ENCODE results near the gene MORN1. TPM values are rescaled to one million over a fixed set of nuclear protein-coding genes. Genes with fewer than 3 reads are reported as not detected.

The MORN1 gene
- polyA plus RNA-seq, 3 donors: 3.1 to 5.3 (median 3.2) TPM

DNA sequence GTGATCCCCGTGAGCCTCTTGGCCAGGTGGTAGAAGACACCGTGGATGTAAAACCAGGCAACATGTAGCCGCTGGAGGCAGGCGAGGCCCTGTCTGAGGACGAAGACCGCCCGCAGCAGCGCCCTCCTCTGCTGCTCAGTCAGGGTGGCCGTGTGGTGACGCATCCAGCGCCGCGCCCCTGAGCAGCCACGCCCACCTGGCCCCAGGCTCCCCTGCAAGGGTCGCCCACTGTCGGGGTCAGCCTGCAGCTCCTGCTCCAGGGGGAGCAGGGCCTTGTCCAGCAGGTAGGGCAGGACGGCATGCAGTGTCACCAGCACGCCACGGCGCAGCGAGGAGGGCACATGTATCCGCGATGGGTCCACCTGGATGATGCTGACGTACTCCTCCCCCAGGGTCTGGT, 17.1 kb upstream of the MORN1 start:
- H3K27ac ChIP-seq (ENCODE audit: low read depth, low read length): no peak overlapping the region
- 93 to 95% (median 94%) methylated on average over 23 to 24 of the region's 24 CpGs for WGBS, 3 donors

DNA sequence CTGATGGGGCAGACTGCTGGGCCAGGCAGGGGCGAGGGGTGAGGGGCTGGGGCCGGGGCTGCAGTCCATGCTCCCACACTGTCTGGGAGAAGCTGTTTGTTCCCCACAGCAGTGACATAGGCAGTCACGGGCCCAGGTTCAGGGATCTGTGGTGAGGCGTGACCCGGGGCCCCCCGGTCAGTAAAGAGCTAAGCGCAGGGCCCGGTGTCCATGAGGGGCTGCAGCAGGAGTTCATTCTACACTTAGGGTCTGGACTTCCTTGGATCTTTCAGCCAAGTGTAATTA, 16.6 kb upstream of the MORN1 start:
- no peak overlapping the region for H3K27ac ChIP-seq (ENCODE audit: low read depth, low read length)
- WGBS, 3 donors: 96 to 97% (median 97%) methylated on average over 8 of the region's 8 CpGs

DNA sequence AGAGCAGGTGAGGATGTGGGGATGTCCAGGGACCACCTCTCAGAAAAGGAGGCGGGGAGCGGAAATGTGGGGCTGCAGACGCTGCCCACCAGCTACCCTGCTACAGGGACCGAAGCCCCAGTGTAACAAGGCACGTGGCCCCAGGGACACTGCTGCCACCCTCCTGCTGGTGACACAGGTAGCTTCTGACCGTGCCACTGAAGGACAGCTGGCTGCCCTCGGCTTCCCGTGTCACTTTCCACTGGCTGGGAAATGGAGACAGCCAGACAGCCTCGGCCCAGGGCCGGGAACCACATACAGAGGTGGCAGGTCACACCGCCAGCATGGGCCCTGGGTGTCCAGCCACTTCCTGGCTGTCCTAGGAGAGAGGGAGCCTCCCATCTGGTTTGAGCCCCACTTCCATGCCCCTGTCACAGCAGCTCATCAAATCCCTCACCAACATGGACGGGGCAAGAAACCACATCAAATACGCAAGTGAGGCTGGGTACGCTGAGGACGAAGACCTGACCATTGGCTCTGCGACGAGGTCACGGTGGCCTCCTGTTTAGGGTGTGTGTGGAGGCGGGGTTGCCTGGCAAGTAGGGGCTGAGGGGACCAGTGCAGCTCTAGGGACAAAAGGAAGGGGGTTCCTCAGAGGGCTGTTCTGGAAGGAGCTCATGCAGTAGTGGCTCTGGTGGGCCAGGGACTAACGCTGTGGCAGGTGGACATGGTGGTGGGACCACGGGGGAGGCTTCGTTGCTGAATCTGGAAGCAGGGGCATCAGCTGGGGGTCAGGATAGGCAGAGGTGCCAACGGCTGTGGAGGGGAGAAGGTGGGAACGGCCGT, 16.0 kb upstream of the MORN1 start:
- no peak overlapping the region for H3K27ac ChIP-seq (ENCODE audit: low read depth, low read length)
- whole genome bisulfite sequencing, 3 donors: 82 to 86% (median 84%) methylated on average over 25 of the region's 25 CpGs

DNA sequence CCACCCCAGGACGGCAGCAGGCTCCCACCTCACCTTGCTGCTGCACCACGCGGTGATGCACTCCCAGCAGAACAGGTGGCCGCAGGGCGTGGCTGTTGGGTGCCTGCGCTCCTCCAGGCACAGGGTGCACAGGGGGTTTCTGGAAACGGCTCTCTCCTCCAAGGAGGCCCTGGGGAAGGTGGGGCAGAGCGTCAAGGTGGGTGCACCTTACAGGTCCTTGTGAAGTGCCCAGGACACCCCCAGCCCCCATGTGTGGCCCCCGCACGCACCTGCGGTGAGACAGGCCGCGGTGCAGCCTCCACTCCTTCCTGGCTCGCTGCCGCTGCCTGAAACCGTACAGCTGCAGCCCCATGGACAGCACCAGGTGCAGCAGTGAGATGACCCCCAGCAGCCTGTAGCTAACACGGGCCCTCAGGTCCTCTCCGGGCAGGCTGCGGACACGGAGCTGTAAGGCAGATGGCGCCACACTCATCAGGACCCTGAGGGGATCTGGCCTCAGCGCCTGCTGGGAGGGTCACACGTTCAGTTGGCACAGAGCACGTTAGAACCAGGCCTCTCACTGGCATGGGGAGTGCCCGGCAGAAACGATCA, 15.2 kb upstream of the MORN1 start:
- H3K27ac ChIP-seq (ENCODE audit: low read depth, low read length): no peak overlapping the region
- 82 to 88% (median 82%) methylated on average over 24 to 26 of the region's 26 CpGs for WGBS, 3 donors

DNA sequence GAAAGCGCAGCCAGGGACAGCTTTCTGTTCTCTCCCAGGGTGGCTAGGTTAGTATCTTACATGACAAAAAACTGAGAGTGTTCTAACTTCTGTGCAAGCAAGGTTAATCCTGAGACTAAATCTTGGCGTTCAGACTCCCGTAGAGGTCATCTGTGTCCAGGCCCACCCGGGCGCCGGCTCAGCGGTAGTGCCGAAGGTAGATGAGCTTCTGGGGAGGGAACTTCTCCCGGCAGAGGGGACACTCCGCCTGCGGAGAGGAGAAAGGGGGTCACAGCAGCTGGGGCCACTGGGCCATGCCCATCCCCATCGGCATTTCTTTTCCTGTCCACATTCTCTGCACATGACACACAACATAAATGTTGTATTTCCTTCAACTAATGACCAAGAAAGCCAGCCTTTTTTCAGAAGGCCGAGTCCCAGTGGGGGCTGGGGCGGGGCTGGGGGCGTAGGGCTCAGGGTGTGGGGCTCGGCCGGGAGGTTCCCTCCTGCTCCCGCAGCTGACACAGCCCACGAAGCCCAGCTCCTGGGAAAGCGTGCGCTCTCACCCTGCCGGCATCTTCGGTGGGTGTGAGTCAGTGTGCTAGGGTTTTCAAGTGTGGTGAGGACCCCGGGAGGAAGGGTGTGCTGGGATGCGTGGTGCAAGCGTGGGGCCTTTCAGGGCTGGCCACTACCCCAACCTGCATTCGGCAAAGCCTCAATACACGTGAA, 14.4 kb upstream of the MORN1 start:
- no peak overlapping the region for H3K27ac ChIP-seq (ENCODE audit: low read depth, low read length)
- WGBS, 3 donors: 76 to 83% (median 80%) methylated on average over 28 of the region's 28 CpGs

DNA sequence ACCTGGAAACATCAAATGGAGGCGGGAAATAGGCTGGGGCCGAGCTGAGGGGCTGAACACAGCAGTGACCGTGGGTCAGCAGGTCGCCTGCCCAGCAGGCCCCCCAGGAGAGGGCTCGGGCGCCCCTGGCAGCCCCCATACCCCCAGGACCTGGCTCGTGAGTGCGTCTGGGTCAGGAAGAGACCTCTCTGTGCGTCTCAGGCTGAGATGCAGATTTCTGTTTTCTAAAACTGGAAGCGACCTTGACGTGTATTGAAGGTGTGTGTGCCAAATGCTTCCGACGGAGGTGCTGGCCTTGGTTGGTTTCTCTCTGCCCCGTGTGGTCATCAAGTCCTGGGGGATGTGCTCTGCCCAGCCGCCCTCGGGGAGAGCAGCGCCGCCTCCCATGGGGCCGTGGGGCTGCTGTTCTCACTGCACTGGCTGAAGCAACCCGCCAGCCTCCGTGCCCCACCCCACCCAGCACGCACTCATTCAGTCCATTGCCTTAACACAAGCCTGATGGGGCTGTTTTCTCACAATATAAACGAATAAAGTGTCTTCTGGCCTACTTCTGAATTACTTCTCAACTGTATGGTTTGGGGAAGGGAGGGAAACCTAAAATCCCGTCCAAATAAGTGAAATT, 13.6 kb upstream of the MORN1 start:
- no peak overlapping the region for H3K27ac ChIP-seq (ENCODE audit: low read depth, low read length)
- 68 to 85% (median 81%) methylated on average over 24 of the region's 24 CpGs for WGBS, 3 donors

DNA sequence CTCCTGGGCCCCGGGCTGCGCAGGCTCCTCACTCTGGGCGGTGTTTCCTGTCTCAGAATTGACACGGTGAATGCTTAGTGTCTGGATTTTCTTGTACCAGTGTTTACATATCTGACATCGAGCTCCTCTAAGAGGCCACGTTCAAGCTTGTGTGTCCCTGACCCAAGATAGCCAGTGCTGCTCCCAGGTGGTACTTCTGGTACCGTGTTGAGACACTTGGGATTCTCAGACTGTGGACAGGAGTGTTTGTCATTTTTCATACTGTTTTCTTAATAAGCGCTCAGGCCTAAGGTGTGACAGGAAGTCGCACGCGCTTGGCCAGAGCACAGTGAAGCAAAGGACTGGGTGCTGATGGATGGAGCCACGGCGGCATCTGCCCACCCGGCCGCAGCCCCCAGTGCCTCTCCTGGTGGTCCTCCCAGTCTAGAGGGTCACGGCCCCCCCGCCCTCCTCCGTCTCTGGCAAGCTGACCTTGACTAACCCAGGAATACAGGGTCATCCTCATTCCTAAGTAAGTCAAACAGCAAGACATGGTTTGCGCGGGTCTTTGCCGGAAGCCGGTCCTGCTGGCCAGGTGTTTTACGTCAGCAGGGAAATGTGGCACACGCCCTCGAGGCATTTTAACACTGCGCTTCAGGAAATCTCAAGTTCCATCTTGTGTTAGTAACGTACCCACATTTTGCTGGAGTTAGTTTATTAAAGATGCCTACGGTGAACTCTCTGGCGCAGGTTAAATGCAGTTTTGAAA, 13.0 kb upstream of the MORN1 start:
- 83 to 86% (median 84%) methylated on average over 29 of the region's 29 CpGs for WGBS, 3 donors
- H3K27ac ChIP-seq (ENCODE audit: low read depth, low read length): no peak overlapping the region

DNA sequence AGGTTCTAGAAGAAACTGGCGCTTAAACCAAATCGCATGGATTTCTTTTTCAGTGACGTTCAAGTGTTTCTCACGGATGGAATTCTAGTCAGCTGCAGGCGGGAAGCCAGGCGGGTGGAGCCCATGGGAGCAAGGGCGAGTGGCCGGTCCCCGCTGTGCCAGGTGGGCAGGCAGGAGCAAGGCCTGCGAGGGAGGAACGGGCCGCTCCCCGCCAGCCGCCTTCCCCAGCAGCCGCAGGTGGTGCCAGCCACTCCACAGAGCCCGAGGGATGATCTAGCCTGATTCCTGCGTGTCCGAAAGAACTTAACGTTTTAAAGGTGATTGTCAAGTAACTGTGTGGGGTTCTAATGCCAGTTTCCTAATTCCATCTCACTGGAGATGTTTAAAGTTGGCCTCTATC, 11.9 kb upstream of the MORN1 start:
- 85 to 87% (median 85%) methylated on average over 19 of the region's 19 CpGs for WGBS, 3 donors
- H3K27ac ChIP-seq (ENCODE audit: low read depth, low read length): no peak overlapping the region

DNA sequence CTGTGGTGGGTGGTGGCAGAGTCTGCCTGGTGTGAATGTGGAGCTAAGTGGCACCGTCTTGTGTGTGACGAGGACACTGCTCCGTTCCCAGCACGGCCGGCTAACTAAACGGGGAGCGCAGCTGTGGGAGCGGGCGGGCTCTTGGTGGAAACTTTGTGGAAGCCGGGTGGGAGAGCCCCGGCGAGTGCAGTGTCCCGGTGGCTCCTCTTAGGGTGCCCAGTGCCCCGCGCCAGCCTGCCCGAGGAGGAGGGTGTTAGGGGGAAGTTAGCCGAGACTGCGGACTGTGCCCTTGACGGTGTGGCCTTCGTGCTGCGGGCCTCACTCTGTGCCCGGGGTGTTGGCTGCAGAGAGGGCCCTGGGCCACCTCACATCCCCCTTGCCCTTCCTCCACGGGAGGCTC, 11.1 kb upstream of the MORN1 start:
- 90 to 95% (median 93%) methylated on average over 23 of the region's 23 CpGs for WGBS, 3 donors
- no peak overlapping the region for H3K27ac ChIP-seq (ENCODE audit: low read depth, low read length)

DNA sequence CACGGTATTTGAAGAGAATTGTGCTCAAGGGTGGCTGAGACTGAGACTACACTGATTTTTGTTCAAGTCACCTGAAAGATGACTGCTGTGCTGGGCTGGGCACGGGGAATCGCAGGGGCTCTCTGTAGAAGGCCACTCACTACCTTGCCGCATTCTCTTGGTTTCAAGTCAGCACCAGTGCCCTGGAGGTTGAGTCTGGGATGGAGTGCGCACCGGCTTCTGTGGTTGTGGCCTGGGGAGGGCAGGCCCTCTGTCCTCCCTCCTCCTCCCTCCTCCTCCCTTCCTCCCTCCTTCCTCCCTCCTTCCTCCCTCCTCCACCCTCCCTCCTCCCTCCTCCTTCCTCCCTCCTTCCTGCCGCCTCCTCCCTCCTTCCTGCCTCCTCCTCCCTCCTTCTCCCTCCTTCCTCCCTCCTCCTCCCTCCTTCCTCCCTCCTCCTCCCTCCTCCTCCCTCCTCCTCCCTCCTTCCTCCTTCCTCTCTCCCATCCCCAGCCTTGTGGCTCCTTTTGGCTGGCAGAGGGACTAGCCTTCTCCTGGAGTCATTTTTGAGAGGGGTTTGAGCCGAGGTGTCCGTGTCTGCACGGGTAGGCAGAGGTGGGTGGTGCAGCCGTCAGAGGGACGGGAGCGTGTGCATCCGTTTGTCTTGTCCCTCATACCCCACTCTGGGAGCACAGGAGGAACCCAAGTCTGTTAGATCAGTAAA, 9.7 kb upstream of the MORN1 start:
- WGBS, 3 donors: 86 to 90% (median 86%) methylated on average over 13 to 14 of the region's 14 CpGs
- H3K27ac ChIP-seq (ENCODE audit: low read depth, low read length): no peak overlapping the region

DNA sequence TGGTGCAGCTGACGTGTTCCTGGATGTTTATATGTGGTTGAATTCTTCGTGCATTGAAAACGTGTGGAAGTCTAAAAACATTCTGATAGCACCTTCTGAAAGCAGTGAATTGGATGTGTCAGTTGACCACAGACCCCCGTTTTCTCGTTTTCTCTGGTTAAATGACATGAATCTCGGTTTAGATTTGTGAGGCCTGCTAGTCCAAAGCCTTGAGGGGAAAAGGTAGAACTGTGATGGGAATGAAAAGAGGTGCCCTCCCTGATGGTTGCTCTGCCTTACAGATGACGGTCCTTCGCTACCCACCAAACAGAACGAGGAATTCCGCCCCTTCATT, 9.2 kb upstream of the MORN1 start:
- H3K27ac ChIP-seq (ENCODE audit: low read depth, low read length): no peak overlapping the region
- 87 to 90% (median 88%) methylated on average over 10 of the region's 10 CpGs for WGBS, 3 donors

DNA sequence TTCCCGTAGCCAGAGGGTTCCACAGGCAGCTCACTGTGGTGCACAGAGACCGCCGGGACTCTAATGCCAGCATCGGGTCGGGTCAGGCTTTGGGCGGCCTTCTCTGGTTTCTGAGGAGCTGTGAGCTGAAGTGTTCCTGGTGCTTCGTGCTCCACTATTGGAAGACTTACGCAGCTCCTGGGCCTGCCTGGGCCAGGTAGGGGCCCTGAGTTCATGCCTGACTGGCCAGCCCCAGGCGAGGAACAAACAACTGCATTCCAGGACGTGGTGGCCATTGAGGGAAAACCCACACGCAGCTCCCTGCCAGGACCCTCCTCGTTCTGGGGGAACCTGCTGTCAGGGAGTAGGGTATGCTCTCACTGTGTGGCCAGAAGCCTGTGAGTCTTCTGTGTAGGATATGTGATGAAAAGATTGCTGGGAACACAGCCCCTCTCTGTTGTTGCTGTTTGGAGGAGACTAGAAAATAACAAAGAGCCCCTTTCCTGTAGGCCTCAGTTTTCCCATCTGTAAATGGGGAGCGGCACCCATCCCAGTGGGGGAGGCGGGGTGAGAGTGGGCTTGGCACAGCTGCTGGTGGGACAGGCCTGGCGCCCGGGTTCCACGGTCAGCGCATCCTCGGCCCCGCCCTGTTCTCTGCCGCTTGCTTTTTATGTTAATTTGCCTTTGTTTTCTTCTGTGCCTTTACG, 8.7 kb upstream of the MORN1 start:
- no peak overlapping the region for H3K27ac ChIP-seq (ENCODE audit: low read depth, low read length)
- WGBS, 3 donors: 88 to 92% (median 91%) methylated on average over 22 of the region's 22 CpGs

DNA sequence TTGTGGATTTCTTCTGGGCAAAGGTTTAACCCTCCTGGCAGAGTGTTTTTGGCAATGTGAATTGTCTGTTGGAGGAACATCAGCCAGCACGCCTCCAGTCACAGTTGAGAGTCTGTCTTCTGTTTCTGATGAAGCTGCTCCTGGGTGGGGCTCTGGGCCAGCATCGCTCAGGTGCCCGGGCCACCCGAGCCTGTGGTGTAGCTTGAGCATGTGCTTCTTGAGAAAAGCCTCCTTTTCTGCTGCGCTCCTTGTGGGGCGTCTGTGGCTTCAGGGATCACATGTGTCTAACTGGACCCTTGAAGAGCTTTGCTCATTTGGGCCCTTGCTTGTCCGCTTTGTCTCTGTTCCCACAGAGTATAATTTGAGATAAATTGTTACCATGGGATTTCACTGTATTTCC, 7.5 kb upstream of the MORN1 start:
- 79 to 92% (median 82%) methylated on average over 7 of the region's 7 CpGs for WGBS, 3 donors
- no peak overlapping the region for H3K27ac ChIP-seq (ENCODE audit: low read depth, low read length)

DNA sequence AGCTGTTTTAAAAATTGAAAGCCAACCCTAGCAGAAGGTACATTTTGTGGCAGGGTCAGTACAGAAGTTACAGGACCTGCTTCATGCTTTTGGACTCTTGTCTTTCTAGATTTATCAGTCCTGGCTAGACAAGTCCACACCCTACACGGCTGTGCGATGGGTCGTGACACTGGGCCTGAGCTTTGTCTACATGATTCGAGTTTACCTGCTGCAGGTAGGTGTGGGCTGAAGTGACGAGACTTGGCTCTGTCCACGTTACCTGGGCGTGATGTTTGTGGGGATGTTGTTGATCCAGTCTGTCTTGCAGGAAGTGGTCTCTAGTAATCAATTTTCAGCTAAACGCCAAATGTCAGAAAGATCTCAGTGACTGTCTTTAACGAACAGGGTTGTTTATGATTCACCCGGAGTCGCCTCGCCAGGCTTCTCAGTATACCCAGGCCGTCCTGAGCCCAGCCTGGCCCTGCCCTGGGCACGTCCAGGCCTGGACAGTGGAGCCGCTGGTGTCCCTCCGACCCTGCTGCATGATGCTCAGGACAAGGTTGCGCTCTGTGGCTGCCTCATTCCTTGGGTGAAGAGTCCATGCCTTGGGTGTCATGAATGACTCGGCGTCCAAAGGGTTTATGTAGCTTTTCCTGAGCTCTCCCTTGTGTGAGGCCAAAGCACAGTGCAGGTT, 5.8 kb upstream of the MORN1 start:
- no peak overlapping the region for H3K27ac ChIP-seq (ENCODE audit: low read depth, low read length)
- 88 to 94% (median 89%) methylated on average over 19 of the region's 19 CpGs for WGBS, 3 donors

DNA sequence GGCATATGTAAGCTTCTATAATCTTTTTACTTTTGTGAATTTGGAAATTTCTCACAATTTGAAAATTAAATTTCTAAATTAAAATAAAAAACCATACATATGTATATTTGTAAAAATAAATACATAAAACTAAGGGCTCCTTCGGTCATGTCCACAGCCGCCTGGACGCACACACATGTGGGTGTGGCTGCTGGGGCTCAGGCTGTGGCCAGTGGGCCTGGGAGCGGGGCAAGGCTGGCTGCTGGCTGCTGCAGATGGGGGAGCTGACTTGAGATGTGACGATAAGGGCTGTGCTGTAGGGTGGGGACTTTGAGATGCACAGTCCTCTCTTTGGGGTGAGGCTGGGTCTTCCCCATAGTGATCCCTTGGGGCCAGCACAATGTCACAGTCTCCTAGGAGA, 5.1 kb upstream of the MORN1 start:
- WGBS, 3 donors: 88 to 92% (median 92%) methylated on average over 5 of the region's 5 CpGs
- no peak overlapping the region for H3K27ac ChIP-seq (ENCODE audit: low read depth, low read length)

DNA sequence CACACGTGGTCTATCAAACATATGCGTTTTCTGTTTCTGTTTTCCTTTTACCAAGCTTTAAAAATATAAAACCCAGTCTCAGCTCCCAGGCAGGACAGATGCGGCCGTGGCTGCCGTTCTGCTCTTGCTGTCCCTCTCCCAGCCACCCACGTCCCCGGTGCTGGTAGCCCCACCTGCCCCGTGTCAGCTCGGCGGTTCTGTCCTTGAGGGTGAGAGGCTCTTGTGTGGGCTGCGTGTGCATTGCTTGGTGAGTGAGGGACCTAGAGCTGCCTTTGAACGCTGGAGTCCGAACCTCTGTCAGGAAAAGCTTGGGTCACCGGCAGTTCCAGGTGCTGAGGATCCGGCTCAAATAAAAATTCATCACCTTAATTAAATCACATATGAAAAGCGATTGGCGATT, 4.7 kb upstream of the MORN1 start:
- no peak overlapping the region for H3K27ac ChIP-seq (ENCODE audit: low read depth, low read length)
- WGBS, 3 donors: 80 to 93% (median 82%) methylated on average over 17 of the region's 17 CpGs

DNA sequence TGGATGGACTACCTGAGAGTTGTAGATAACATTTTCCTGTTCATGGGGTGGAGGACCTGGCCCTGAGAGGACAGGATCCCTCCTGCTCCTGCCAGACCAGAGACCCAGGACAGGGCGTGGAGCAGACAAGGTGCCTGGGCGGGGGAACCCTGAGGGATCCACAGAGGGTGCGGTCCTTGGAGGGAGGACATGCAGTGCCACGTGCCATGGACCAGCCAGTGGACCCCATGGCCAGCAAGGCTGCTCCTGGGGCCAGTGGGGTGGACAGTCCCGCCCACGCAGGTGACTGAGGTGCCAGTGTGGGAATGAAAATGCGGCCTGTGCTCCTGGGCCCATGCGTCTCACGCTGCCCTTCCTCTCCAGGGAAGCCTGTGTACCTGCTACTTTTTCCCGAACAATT, 3.9 kb upstream of the MORN1 start:
- no peak overlapping the region for H3K27ac ChIP-seq (ENCODE audit: low read depth, low read length)
- WGBS, 3 donors: 86 to 95% (median 88%) methylated on average over 10 of the region's 10 CpGs
